HepG2 (cell line): Measurements from ENCODE around the gene GPSM1. TPM values are rescaled to one million over a fixed set of nuclear protein-coding genes. Genes with fewer than 3 reads are reported as not detected.

Source experiments
- ATAC-seq: fragments of 200-7000 bp; cut with Tn5 transposase; 3 replicates; pipeline ENCODE4 v1.9.1; 2020; ENCODE audit warnings: mild to moderate bottlenecking, moderate library complexity
- BruUV-seq: library from RNA; stranded (reverse); fragments of 400-500 nt; replicated peaks from 2 replicates; lab custom pipeline; 2021; lab: Mats Ljungman, UMichigan
- CTCF ChIA-PET: fragments of 300-600 bp; formaldehyde crosslinking; extraction: SDS; loops from one replicate; lab custom pipeline; 2021; ENCODE audit warnings: low total read pairs, inconsistent platforms, low intra/inter-chr PET ratio; lab: Yijun Ruan, JAX
- POLR2A ChIA-PET: fragments of 350-600 bp; sonication (Branson Sonifier 250); formaldehyde crosslinking; loops from one replicate; lab custom pipeline; 2020; ENCODE audit warnings: antibody characterized with exemption, inconsistent platforms; lab: Yijun Ruan, JAX
- DNase-seq: peaks from one replicate; pipeline ENCODE4 v3.0.0-alpha.2; 2015; ENCODE audit warnings: low spot score
- FAIRE-seq: peaks from 3 replicates; lab custom pipeline; 2011; peaks lifted over from hg19 to GRCh38; lab: Jason Lieb, UNC
- H2AFZ ChIP-seq: one replicate; pipeline ENCODE4 v1.6.1; 2011; ENCODE audit warnings: low read length, inconsistent platforms
- H3K27ac ChIP-seq: fragments of 300-600 bp; 3 replicates; pipeline ENCODE4 v1.8.0; 2011; ENCODE audit warnings: mixed run types, mild to moderate bottlenecking, mixed read lengths, low read length, inconsistent platforms; ENCODE audit not compliant: insufficient read depth; ENCODE audit errors: extremely low read length
- H3K27me3 ChIP-seq, 2 experiments: fragments of 200-600 bp in 1 of 2; 2 replicates in 1 of 2; 3 replicates in 1 of 2; pipeline versions ENCODE4 v1.6.0 to v1.8.0; 2011; ENCODE audit warnings: low read length in 2 of 2, mild to moderate bottlenecking in 2 of 2, moderate library complexity in 2 of 2, inconsistent platforms in 1 of 2; ENCODE audit not compliant: insufficient read depth in 2 of 2, control insufficient read depth in 1 of 2
- H3K36me3 ChIP-seq, 2 experiments: fragments of 200-600 bp in 1 of 2; replicated peaks in 1 of 2; 2 replicates in 1 of 2; 3 replicates in 1 of 2; pipeline versions ENCODE4 v1.5.1 to v1.8.0; 2011; ENCODE audit warnings: low read length in 2 of 2, inconsistent platforms in 1 of 2; ENCODE audit not compliant: insufficient read depth in 2 of 2, control insufficient read depth in 1 of 2
- H3K4me1 ChIP-seq: 2 replicates; pipeline ENCODE4 v1.5.1; 2012; ENCODE audit warnings: low read length, inconsistent platforms; ENCODE audit not compliant: insufficient read depth
- H3K4me2 ChIP-seq: 2 replicates; pipeline ENCODE4 v1.6.0; 2011; ENCODE audit warnings: low read depth, low read length, inconsistent platforms
- H3K4me3 ChIP-seq, 3 experiments: fragments of 200-600 bp in 1 of 3; sonication (generic), shearing (Covaris generic) in 1 of 3; replicated peaks in 1 of 3; 2 replicates each; pipeline ENCODE4 v1.5.1; 2011 to 2016; ENCODE audit warnings: low read length in 3 of 3, inconsistent platforms in 2 of 3, low read depth in 2 of 3, mild to moderate bottlenecking in 2 of 3, control low read depth in 1 of 3, mixed read lengths in 1 of 3; ENCODE audit not compliant: insufficient read depth in 1 of 3
- H3K79me2 ChIP-seq: one replicate; pipeline ENCODE4 v1.6.1; 2011; ENCODE audit warnings: low read length, inconsistent platforms; ENCODE audit not compliant: insufficient read depth
- H3K9ac ChIP-seq: 2 replicates; pipeline ENCODE4 v1.6.0; 2011; ENCODE audit warnings: mild to moderate bottlenecking, low read depth, low read length, inconsistent platforms; ENCODE audit not compliant: insufficient read depth
- H3K9me3 ChIP-seq: 2 replicates; pipeline ENCODE4 v1.5.1; 2012; ENCODE audit warnings: mild to moderate bottlenecking, low read length
- H4K20me1 ChIP-seq: 2 replicates; pipeline ENCODE4 v1.6.0; 2011; ENCODE audit warnings: inconsistent platforms, mild to moderate bottlenecking, low read length, moderate library complexity; ENCODE audit not compliant: insufficient read depth
- ATAD3A ChIP-seq: sonication (generic); formaldehyde crosslinking; IDR thresholded peaks from 2 replicates; pipeline ENCODE4 v1.4.0; 2020; ENCODE audit warnings: missing genetic modification reagents
- HES4 ChIP-seq: sonication (generic); formaldehyde crosslinking; IDR thresholded peaks from 2 replicates; pipeline ENCODE4 v1.9.0; 2021; ENCODE audit warnings: mild to moderate bottlenecking, missing genetic modification reagents, borderline replicate concordance
- IRF9 ChIP-seq: sonication (generic); formaldehyde crosslinking; IDR thresholded peaks from 2 replicates; pipeline ENCODE4 v1.8.0; 2022; ENCODE audit warnings: missing genetic modification reagents, mild to moderate bottlenecking, borderline replicate concordance
- KAT2B ChIP-seq: fragments of 150-350 bp; IDR thresholded peaks from 2 replicates; pipeline ENCODE4 v1.6.1; 2014; ENCODE audit warnings: low read depth, low read length, borderline replicate concordance
- KLF12 ChIP-seq: sonication (generic); formaldehyde crosslinking; IDR thresholded peaks from 2 replicates; pipeline ENCODE4 v1.4.0; 2020; ENCODE audit warnings: missing genetic modification reagents, borderline replicate concordance
- MTF1 ChIP-seq: sonication (generic); formaldehyde crosslinking; IDR thresholded peaks from 2 replicates; pipeline ENCODE4 v1.5.0; 2020; ENCODE audit warnings: missing genetic modification reagents
- SAFB2 ChIP-seq: sonication (generic); formaldehyde crosslinking; IDR thresholded peaks from 2 replicates; pipeline ENCODE4 v1.5.1; 2020; ENCODE audit warnings: missing genetic modification reagents, low read depth, mild to moderate bottlenecking, borderline replicate concordance
- SIX4 ChIP-seq: sonication (generic); formaldehyde crosslinking; IDR thresholded peaks from 2 replicates; pipeline ENCODE4 v1.4.0; 2020; ENCODE audit warnings: missing genetic modification reagents
- TARDBP ChIP-seq: sonication (generic); formaldehyde crosslinking; IDR thresholded peaks from 2 replicates; pipeline ENCODE4 v1.8.0; 2022; ENCODE audit warnings: mild to moderate bottlenecking, missing genetic modification reagents
- ZFP36 ChIP-seq: fragments of 150-350 bp; IDR thresholded peaks from 2 replicates; pipeline ENCODE4 v1.6.1; 2018; ENCODE audit warnings: borderline replicate concordance, low read length, low read depth; ENCODE audit not compliant: partially characterized antibody
- ZNF44 ChIP-seq: sonication (generic); formaldehyde crosslinking; IDR thresholded peaks from 2 replicates; pipeline ENCODE4 v1.5.1; 2020; ENCODE audit warnings: mild to moderate bottlenecking, missing genetic modification reagents
- ZNF550 ChIP-seq: sonication (generic); formaldehyde crosslinking; IDR thresholded peaks from 2 replicates; pipeline ENCODE4 v1.4.0; 2020; ENCODE audit warnings: mild to moderate bottlenecking, missing genetic modification reagents, borderline replicate concordance
- ZNF557 ChIP-seq: sonication (generic); formaldehyde crosslinking; IDR thresholded peaks from 2 replicates; pipeline ENCODE4 v1.4.0; 2020; ENCODE audit warnings: missing genetic modification reagents
- ZNF567 ChIP-seq: sonication (generic); formaldehyde crosslinking; IDR thresholded peaks from 2 replicates; pipeline ENCODE4 v1.8.1; 2023; ENCODE audit warnings: mild to moderate bottlenecking, missing genetic modification reagents, borderline replicate concordance
- ZNF766 ChIP-seq: sonication (generic); formaldehyde crosslinking; IDR thresholded peaks from 2 replicates; pipeline ENCODE4 v1.5.0; 2020; ENCODE audit warnings: missing genetic modification reagents, borderline replicate concordance
- WGBS: methylation state at CpG from one replicate; pipeline ENCODE4 v1.1.6; 2017; ENCODE audit warnings: low lambda C conversion rate; 5-methylcytosine and 5-hydroxymethylcytosine counted together
- in situ Hi-C: cut with HindIII; loops from 2 replicates; pipeline ENCODE4 v1.10.0; 2017; ENCODE audit warnings: low pct_unique_long_range_greater_than_20kb; ENCODE audit not compliant: extremely low pct_ligation_motif_present
- intact Hi-C: fragments of 100-400 bp; cut with micrococcal nuclease; formaldehyde crosslinking; loops from one replicate; pipeline ENCODE4 v1.10.0; 2022; ENCODE audit not compliant: unreplicated experiment
- polyA plus RNA-seq, 8 experiments: library from polyadenylated mRNA; depleted of rRNA in 3 of 8; stranded (reverse) in 7 of 8; unstranded in 1 of 8; fragments of >200 nt; fragmentation: Illumina TruSeq in 4 of 8; extraction: Trizol in 4 of 8; gene quantifications; 2 replicates each; pipeline versions ENCODE4 v1.2.1 to v1.2.3, GENCODE V29; 2011 to 2016; ENCODE audit warnings: low read depth in 4 of 8, missing spikeins in 1 of 8, mixed read lengths in 1 of 8; ENCODE audit not compliant: insufficient read depth in 1 of 8
- total RNA-seq, 5 experiments: library from RNA; depleted of rRNA; stranded (reverse); fragments of >200 nt; fragmentation: Illumina TruSeq; extraction: Trizol; gene quantifications; 2 replicates each; pipeline ENCODE4 v1.2.3, GENCODE V29; 2016; ENCODE audit warnings: low read depth in 1 of 5
- TF ChIP-seq, protein P1 (sequence below): sonication (generic); formaldehyde crosslinking; IDR thresholded peaks from 2 replicates; pipeline ENCODE4 v1.8.0; 2023; ENCODE audit warnings: mild to moderate bottlenecking, missing genetic modification reagents

Gene GPSM1
- total and polyA plus RNA-seq, 2 of the 13 experiments (the other 11 are each of a cell fraction or from before 2014, with no cell fraction given), result 1.0 to 2.4 TPM

GRCh38 chr9:136303825-136304416 is 23.4 kb upstream of the GPSM1 start, which contains the start of gene CCDC187 (continued):
- TF ChIP-seq, protein P1, sequence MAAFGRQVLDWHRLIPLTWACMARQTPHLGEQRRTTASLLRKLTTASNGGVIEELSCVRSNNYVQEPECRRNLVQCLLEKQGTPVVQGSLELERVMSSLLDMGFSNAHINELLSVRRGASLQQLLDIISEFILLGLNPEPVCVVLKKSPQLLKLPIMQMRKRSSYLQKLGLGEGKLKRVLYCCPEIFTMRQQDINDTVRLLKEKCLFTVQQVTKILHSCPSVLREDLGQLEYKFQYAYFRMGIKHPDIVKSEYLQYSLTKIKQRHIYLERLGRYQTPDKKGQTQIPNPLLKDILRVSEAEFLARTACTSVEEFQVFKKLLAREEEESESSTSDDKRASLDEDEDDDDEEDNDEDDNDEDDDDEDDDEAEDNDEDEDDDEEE (CRISPR knock-in tag), result no peak
- TF ChIP-seq HES4 (CRISPR knock-in tag) (no peak), ATAD3A (no peak), MTF1 (CRISPR knock-in tag) (no peak)

DNA sequence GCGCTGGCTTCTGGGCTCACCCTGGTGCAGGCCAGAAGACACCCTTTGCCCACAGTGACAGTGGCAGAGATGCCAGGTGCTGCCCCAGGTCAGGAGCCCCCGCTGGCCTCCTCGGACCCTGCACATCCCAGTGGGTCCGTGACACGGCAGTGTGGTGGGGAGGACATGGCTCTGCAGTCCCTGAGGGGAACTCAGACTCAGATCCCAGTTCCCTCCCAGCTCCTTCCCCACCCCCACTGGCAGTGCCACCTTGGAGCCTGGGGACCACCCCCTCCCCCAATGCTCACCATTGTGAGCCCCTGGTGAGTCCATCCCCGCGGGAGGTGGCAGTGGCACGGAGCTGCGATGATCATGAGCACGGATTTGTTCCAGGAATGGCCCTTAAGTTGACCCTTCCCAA is 22.9 kb upstream of the GPSM1 start:
- intact Hi-C loops (no loop called here), in situ Hi-C loops (no loop called here)
- Histone ChIP-seq H3K36me3 (no peaks in the 10 kb centered on the region), H3K79me2 (no peaks in the 10 kb centered on the region), H3K27me3 (peaks cover 3 to 32% of the 10 kb centered on the region in 2 experiments), H3K4me3 (no peak overlapping the region), H3K9me3 (no peaks in the 10 kb centered on the region), H3K4me1 (peaks cover 36% of the 10 kb centered on the region), H3K27ac (no peak overlapping the region), H3K4me2 (no peak overlapping the region), H2AFZ (no peak overlapping the region), H4K20me1 (no peaks in the 10 kb centered on the region), H3K9ac (no peak overlapping the region)
- CTCF ChIA-PET, result no interaction called here
- no TSS peak for BruUV-seq
- TF ChIP-seq KLF12 (CRISPR knock-in tag), result no peak
- ATAC-seq (no peak), FAIRE-seq (no peak), DNase-seq (no peak)
- 14% methylated on average over 4 of the region's 10 CpGs for WGBS
- POLR2A ChIA-PET, result no interaction called here

GRCh38 chr9:136304981-136305380 is 22.4 kb upstream of the GPSM1 start:
- in situ Hi-C loops, result no loop called here
- intact Hi-C loops, result no loop called here
- TF ChIP-seq ZNF766 (CRISPR knock-in tag), result no peak
- TF ChIP-seq ZNF557 (CRISPR knock-in tag), result no peak
- no peak for TF ChIP-seq IRF9 (CRISPR knock-in tag)
- no peak for TF ChIP-seq ZNF44 (CRISPR knock-in tag)
- no peak for TF ChIP-seq MTF1 (CRISPR knock-in tag)
- TF ChIP-seq KAT2B, result no peak
- TF ChIP-seq ZFP36, result no peak
- TF ChIP-seq ZNF550 (CRISPR knock-in tag), result no peak
- TF ChIP-seq ZNF567 (CRISPR knock-in tag), result no peak
- no peak for TF ChIP-seq SAFB2 (CRISPR knock-in tag)
- TF ChIP-seq TARDBP (CRISPR knock-in tag), result no peak
- TF ChIP-seq SIX4, result no peak

More at GRCh38 chr9:136304981-136305380, 22.4 kb upstream of the GPSM1 start:
- Histone ChIP-seq H3K36me3 (no peaks in the 10 kb centered on the region), H4K20me1 (no peaks in the 10 kb centered on the region), H3K9me3 (no peaks in the 10 kb centered on the region), H3K9ac (no peak overlapping the region), H3K27ac (no peak overlapping the region), H3K4me2 (no peak overlapping the region), H3K4me3 (no peak overlapping the region), H3K27me3 (peaks cover 3 to 29% of the 10 kb centered on the region in 2 experiments), H2AFZ (no peak overlapping the region), H3K79me2 (no peaks in the 10 kb centered on the region), H3K4me1 (peaks cover 36% of the 10 kb centered on the region)
- no peak for DNase-seq
- ChIA-PET CTCF (no interaction called here), POLR2A (no interaction called here)
- BruUV-seq, result no TSS peak
- WGBS, result no CpG with 5 or more reads among the region's 13 CpGs
- FAIRE-seq, result no peak
- peak; percentile 7; the same call in 2 of the 3 replicates for ATAC-seq
